ENCODE measurements around the gene WNT9A.
"Not testable (repeated sequence)": the region's sequence is repeated elsewhere in the genome, so short reads cannot be mapped to it uniquely, and the experiment has no call there.

WNT9A gene

GRCh38 chr1:227885648-227886502, 61.9 kb downstream of the WNT9A start:
- DNase-seq, result peak; percentile 48

DNA sequence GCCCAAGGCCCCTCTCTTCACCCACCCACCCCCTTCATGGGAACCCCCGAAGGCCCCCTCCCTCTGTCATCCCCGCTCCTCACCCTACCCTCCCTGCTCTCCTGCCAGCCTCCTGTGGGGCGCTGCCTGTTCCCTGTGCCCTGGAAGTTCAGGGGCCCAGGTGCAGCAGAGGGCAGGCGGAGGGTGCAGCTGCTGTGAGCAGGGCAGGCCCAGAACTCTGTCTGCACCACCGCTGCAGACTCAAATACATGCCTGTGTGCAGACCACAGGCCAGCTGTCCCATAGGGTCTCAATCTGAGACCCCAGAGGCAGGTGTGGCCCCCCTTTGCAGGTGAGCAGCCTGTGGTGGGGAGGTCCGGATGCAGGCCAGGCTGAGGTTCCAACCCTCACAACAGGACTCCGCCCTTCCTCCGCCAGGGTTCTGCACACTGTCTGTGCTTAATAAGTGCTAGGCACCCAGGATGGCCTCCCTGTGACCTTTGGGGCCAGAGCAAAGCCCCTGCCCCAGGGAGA, 62.5 kb downstream of the WNT9A start:
- no peak for DNase-seq

- no peak for DNase-seq
Observed at GRCh38 chr1:227884370-227885134, 63.2 kb downstream of the WNT9A start.

- no peak for DNase-seq
Observed at GRCh38 chr1:227883641-227884301, 64.0 kb downstream of the WNT9A start.

GRCh38 chr1:227883073-227883520, 64.6 kb downstream of the WNT9A start:
- DNase-seq, result no peak

DNA sequence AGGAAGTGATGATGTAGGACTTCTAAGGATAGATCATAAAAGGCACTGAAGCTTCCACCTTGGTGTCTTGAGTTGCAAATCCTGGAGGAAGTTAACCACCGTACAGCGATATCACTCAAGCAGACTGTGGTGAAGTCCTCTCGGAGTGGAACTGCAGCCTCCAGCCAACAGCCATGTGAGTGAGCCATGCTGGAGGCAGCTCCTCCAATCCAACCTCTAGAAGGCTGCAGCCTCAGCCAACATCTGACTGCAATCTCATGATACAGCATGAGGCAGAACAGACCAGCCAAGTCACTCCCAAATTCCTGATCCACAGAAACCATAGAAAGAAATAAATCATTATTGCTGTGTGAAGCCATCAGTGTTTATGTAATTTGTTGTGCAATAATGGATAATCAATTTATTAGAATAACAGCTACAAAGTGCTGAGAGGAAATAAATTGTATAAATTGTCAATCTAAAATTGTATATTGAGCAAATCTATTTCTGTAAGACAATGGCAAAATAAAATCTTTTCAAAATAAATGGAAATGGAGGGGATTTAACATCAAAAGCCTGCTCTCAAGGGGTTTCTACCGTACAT, 67.3 kb downstream of the WNT9A start:
- no peak for DNase-seq

GRCh38 chr1:227877810-227878209, 69.9 kb downstream of the WNT9A start:
- not testable (repeated sequence) for DNase-seq

GRCh38 chr1:227871892-227872291, 75.8 kb downstream of the WNT9A start:
- DNase-seq, result not testable (repeated sequence)

- DNase-seq, result no peak
Observed at GRCh38 chr1:227870366-227870765, 77.4 kb downstream of the WNT9A start.

GRCh38 chr1:227869851-227870305, 77.9 kb downstream of the WNT9A start:
- DNase-seq, result peak; percentile 76

GRCh38 chr1:227869279-227869842, 78.4 kb downstream of the WNT9A start:
- peak; percentile 38 for DNase-seq
